Measurements from ENCODE around the gene EMP1.

Gene EMP1

DNA sequence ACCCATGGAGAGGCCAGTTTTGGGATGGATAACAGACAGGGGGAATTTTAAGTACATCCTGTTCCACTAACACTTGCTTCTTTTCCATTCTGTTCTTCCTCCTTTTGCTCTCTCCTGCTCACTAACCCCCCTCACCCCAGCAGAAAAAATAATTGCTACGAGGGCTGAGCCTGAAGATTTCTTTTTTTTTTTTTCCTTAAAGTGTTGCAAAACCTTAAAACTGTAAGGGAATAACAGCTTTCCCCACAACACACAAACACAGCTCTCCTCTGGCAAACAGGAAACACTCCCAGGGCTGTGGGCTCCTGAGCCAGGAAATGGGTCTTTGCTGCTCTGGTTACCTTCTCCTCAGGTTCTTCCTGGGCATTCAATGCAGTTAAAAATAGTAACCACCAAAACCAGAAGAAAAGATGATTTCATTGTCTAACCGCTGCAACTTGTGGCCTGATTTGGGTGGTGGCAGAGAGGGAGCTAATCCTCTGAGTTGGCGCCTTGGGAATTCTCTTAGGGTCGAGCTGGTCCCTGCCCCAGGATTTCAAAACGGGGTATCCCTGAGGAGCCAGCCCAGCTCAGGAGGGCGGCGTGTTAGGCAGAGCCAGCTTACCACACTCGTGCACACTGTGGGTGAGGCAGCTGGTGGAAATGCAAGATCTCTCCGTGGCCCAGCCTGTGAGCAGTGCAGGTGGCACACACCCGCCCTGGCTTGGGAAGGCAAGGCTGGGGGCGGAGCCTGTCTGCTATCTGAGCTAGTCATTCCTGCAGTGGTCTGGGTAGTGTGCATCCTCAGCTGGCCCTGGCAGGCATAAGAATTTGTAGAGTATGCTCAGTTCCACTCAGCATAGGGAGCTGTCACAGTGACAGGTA, 17.1 kb upstream of the EMP1 start:
- TF ChIP-seq, protein P1, sequence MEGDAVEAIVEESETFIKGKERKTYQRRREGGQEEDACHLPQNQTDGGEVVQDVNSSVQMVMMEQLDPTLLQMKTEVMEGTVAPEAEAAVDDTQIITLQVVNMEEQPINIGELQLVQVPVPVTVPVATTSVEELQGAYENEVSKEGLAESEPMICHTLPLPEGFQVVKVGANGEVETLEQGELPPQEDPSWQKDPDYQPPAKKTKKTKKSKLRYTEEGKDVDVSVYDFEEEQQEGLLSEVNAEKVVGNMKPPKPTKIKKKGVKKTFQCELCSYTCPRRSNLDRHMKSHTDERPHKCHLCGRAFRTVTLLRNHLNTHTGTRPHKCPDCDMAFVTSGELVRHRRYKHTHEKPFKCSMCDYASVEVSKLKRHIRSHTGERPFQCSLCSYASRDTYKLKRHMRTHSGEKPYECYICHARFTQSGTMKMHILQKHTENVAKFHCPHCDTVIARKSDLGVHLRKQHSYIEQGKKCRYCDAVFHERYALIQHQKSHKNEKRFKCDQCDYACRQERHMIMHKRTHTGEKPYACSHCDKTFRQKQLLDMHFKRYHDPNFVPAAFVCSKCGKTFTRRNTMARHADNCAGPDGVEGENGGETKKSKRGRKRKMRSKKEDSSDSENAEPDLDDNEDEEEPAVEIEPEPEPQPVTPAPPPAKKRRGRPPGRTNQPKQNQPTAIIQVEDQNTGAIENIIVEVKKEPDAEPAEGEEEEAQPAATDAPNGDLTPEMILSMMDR (IDR thresholded peaks at IDR 0.05; ENCODE audit: low read depth, low read length): no peak
- no peak overlapping the region for H3K4me3 ChIP-seq (ENCODE audit: low read depth, low read length)

- TF ChIP-seq, protein P1 (IDR thresholded peaks at IDR 0.05; ENCODE audit: low read depth, low read length): no peak
- no peak overlapping the region for H3K4me3 ChIP-seq (ENCODE audit: low read depth, low read length)
Observed at GRCh38 chr12:13181375-13182070, 15.0 kb upstream of the EMP1 start.

GRCh38 chr12:13182881-13183280, 13.6 kb upstream of the EMP1 start:
- TF ChIP-seq, protein P1 (IDR thresholded peaks at IDR 0.05; ENCODE audit: low read depth, low read length): no peak
- no peak overlapping the region for H3K4me3 ChIP-seq (ENCODE audit: low read depth, low read length)

DNA sequence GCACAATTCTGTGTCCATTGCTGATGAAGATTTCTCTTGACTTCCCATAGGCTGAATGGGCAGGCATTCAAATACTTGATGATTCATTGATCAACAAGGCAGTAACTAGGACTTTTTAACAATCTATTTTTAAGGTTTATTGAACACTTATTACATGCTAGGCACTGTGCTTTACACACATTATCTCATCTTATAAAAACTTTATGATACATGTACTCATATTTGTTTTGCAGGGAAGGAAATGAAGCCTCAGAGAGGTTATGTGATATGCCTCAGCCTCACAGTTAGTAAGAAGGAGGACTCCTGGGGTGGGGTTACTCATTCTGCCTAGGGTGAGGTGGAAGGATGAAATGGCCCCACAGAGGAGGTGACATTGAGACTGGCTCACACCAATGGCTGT, 12.9 kb upstream of the EMP1 start:
- H3K4me3 ChIP-seq (ENCODE audit: low read depth, low read length): no peak overlapping the region
- TF ChIP-seq, protein P1 (IDR thresholded peaks at IDR 0.05; ENCODE audit: low read depth, low read length): no peak

- TF ChIP-seq, protein P1 (IDR thresholded peaks at IDR 0.05; ENCODE audit: low read depth, low read length): no peak
- H3K4me3 ChIP-seq (ENCODE audit: low read depth, low read length): no peak overlapping the region
Observed at GRCh38 chr12:13186302-13186701, 10.2 kb upstream of the EMP1 start.

GRCh38 chr12:13187399-13187798, 9.1 kb upstream of the EMP1 start:
- H3K4me3 ChIP-seq (ENCODE audit: low read depth, low read length): no peak overlapping the region
- TF ChIP-seq, protein P1 (IDR thresholded peaks at IDR 0.05; ENCODE audit: low read depth, low read length): no peak

DNA sequence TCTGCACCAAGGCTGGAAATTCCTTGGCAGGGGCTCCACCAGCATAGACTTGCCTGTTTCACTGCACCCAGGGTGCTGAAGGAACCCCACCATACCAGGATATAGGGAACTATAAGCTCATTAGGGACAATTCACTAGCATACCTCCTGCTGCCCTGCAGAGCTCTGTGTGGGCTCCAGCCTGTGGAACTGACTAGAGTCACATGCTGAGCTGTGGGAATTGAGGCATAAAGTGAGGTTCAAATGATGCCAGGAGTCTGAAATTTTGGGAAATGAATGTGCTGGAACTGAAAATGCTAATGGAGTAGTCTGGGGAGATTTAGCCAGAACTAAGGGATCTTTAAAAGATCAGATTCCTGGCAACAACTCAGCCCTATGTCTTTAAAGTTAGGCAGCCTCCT, 7.3 kb upstream of the EMP1 start:
- H3K4me3 ChIP-seq (ENCODE audit: low read depth, low read length): no peak overlapping the region
- TF ChIP-seq, protein P1 (IDR thresholded peaks at IDR 0.05; ENCODE audit: low read depth, low read length): no peak

Data from WI38 (cell line).